Right ventricle myocardium inferior (tissue), 1 donor: ENCODE data around the gene NMNAT2. TPM values are rescaled to one million over a fixed set of nuclear protein-coding genes. Genes with fewer than 3 reads are reported as not detected.
"Not testable (repeated sequence)": the region's sequence is repeated elsewhere in the genome, so short reads cannot be mapped to it uniquely, and the experiment has no call there.

Source experiments
- ATAC-seq: fragments of 200-7000 bp; cut with Tn5 transposase; one replicate; pipeline ENCODE4 v1.9.1; 2020; ENCODE audit warnings: mild to moderate bottlenecking, moderate library complexity
- DNase-seq: peaks from one replicate; pipeline ENCODE4 v3.0.0; 2021; ENCODE audit errors: missing footprints
- intact Hi-C: fragments of 100-400 bp; cut with DNase I; formaldehyde crosslinking; loops from one replicate; pipeline ENCODE4 v1.11.0; 2022
- total RNA-seq: library from RNA; stranded (reverse); fragmentation: NEBNext Ultra II Directional; extraction: Animal tissue kit (Norgen Biotek cat#: 25700); gene quantifications from one replicate; pipeline ENCODE4 v1.2.1, GENCODE V29; 2021
- donor health status: DM: no; HTN: yes; CAD: no; lungs with severe emphysema.

The NMNAT2 gene
- total RNA-seq, 1 donor from 2014 or later = 2.1 TPM

DNA sequence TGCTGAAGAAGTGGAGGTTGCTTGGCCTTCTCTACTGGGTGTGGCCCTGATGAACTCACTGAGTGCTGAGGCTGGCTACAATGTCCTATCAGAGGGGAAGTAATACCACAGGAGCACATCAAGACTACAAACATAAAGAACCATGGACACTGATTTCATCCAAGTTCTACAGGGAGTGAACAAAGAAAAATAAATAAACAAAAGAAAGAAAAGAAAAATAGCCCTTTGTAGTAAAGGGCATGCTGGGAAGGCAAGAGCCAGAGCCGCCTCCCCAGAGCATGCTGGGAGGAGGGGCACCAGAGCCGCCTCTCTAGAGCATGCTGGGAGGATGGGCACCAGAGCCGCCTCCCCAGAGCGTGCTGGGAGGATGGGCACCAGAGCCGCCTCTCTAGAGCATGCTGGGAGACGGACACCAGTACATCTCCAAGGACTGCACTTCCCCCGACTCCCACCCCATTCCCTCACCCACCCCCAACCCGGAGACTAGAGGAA is 166.2 kb downstream of the NMNAT2 start:
- DNase-seq (no peak), ATAC-seq (no peak)
- intact Hi-C loops = no loop called here

DNA sequence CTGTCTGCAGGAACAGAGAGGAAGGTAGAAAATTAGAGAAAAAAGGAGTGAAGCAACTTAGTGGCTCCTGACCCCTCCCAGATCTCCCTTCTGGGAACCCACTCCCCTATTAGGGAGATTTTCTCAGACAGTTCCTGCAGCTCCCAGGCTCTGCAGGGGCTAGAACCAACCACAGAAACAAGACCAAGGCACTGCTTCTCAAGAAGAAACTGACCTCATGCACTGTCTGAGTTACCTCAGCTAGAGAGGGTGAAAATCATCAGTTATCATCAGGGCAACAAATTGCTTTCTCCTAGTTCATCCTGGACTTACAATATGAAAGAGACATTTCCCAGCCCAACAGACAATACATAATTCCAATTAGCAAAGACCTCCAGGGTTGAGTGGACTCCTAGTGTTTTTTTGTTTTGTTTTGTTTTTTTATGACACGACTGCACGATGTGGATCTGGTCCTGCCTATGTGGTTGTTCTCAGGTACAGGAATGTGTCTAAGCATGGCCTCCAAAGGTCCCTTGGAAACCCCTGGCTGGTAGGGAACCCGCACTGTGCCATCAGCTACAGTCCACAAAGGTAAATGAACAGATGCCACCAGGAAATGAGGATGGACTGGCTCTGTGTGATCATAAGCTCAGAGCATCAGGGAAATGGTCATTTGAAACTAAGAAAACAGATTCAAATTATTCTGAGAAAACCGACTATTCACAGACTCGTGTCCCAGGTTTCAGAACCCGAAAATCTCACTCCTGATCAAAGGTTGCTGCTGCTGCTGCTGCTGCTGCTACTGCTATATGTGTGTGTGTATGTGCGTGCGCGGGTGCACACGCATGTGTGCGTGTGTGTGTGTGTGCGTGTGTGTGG is 166.8 kb downstream of the NMNAT2 start:
- intact Hi-C loops = no loop called here
- DNase-seq (no peak), ATAC-seq (no peak)

DNA sequence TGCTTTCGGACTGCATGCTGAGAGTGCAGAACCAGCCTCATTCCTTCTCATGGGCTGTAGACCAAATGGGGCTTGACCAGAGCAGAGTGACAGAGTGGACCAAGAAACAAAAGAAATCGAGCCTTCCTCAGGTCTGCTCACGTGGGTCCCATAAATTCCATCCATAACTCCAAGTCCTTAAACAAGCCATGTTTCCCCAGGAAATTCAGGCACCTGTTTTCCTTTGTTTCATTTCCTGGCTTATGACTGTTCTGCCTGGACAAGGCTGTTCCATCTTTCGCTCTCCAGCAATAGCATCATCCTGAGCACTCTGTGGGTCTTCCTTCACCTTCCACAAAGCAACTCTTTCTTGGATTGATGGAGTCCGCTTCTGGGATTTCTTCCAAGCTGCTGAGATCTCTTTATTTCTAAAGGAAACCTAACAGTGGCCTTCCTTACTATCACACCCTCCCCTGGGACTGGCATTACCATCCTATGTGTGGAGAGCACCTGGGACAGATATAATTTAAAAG is 168.2 kb downstream of the NMNAT2 start:
- intact Hi-C loops = no loop called here
- ATAC-seq = no peak
- no peak for DNase-seq

DNA sequence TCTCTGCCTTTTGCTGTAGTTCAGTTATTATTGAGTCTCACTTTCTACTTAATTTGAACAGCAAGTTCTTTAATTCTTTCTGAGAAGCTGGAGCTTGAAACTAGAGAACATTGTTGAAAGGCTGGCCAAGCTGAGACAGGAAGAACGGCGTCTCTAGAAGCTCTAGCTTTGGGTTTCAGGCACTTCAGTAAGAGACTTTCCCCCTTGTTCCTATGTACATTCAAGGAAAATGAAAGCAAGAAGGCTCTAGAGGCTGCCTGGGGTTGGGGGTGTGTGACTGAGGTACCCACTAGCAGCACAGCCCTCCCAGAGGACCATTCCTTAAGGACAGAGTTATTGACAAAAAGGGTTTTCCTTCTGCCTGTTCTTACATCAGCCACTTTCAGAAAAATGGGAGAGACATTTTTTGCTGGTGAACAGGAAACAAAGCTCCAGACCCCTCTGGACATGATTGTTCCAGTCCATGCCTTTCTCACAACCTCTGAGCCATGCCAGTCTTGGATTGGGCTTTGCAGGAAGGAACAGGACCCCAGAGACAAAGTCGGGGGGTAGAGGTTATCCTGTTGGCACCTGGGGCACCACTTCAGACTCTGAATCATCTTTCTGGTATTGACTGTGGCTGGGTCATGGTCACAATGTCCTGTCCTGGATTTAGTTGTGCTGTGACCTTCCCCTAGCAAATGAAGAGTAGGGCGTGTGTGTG is 169.0 kb downstream of the NMNAT2 start:
- ATAC-seq = no peak
- intact Hi-C loops = no loop called here
- no peak for DNase-seq

DNA sequence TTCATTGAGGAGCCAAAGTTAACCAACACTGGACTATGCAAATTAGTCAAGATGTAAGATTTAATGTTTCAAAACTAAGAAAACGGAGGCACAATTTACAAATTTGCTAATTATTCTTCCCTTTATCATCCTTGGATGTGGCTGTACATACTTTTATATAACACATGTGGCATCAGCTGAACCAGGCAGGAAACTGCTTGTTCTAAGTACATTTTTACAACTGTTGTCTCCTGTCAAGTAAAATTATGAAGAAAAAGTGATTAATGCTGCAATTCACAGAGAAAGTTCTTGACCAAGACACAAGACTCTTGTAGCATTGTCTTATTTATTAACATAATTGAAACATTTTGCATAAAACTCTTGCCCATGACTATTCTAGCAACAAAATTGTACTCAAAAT is 170.2 kb downstream of the NMNAT2 start:
- no peak for ATAC-seq
- no peak for DNase-seq
- intact Hi-C loops = no loop called here

DNA sequence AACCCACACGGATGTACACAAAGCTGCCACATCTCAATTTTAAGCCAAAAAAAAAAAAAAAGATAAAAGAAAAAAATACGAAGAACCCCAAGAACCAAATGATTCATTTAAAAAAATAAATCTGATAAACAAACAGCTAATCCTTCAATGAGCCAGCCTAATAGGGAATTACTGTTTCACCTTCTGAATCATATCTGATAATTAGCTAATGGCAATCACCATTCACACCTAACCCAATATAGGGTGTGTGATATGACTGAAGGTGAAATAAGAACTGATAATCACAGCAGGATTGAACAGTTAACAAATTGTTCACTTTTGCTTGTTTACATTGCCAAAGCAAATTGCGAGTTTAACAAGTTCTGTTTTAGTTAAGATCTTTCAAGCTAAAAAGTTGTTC is 170.7 kb downstream of the NMNAT2 start:
- intact Hi-C loops = no loop called here
- DNase-seq (no peak), ATAC-seq (no peak)

DNA sequence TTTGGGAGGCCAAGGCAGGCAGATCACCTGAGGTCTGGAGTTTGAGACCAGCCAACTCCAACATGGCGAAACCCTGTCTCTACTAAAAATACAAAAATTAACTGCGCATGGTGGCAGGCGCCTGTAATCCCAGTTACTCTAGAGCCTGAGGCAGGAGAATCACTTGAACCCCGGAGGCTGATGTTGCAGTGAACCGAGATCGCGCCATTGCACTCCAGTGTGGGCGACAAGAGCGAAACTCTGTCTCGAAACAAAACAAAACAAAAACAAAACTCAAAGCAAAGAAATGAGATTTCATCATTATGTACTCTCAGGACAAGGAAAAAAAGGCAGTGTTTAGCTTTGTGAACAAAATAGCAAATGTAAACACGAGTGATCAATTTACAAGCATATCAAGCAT is 171.1 kb downstream of the NMNAT2 start:
- DNase-seq (no peak), ATAC-seq (no peak)
- intact Hi-C loops = no loop called here

DNA sequence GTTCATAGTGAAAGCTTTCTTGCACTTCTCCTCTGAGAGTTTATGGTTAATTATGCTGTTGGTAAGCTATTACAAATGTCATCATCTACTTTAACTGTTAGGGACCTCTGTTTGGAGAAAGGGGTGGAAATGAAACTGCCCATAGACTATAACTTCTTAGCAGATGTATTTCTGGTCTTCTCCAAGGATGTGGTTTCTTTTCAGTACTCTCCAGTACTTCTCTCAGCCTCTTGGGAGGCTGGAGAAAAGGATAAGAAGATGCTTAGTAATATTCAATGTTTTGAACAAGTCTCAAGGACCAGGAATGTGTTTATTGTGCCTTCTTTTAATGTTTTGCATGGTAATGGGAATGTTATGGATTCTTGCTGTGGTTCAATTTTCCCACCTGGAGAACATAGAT is 171.7 kb downstream of the NMNAT2 start:
- intact Hi-C loops = no loop called here
- ATAC-seq = no peak
- DNase-seq = no peak

DNA sequence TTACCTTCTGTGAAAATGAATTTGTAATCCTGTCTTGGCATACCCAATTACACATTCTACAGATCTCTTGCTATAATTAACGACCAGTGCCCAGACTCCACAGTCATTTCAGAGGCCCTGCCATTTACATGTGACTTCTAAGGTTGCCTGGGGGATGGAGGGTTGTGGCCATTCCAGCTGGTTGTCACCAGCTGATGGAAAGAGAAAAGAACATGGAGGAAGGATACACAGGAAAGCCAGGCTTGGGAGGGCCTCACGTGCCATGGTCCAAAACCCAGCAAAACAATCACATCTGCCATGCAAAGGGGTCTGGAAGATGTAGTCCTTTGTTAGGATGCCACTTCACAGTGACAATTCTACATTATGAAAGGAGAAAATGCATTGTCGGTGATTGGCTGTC is 172.8 kb downstream of the NMNAT2 start:
- no peak for DNase-seq
- no peak for ATAC-seq
- intact Hi-C loops = no loop called here

DNA sequence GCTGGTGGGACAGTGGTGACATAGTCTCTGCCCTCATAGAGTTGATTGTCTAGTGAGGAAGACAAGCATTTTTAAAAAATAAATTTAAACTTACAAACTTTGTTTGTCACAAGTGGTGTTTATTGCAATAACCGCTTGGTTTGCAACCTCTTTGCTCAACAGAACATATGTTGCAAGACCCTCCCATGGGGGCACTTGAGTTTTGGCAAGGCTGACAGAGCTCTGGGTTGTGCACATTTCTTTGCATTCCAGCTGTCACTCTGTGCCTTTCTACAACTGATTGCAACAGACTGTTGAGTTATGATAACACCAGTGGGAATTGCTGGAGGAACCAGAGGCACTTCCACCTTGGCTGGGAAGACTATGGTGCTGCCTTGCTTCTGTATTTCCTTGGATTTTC is 173.7 kb downstream of the NMNAT2 start:
- peak; percentile 84 for DNase-seq
- intact Hi-C loops = no loop called here
- ATAC-seq = peak; percentile 52

DNA sequence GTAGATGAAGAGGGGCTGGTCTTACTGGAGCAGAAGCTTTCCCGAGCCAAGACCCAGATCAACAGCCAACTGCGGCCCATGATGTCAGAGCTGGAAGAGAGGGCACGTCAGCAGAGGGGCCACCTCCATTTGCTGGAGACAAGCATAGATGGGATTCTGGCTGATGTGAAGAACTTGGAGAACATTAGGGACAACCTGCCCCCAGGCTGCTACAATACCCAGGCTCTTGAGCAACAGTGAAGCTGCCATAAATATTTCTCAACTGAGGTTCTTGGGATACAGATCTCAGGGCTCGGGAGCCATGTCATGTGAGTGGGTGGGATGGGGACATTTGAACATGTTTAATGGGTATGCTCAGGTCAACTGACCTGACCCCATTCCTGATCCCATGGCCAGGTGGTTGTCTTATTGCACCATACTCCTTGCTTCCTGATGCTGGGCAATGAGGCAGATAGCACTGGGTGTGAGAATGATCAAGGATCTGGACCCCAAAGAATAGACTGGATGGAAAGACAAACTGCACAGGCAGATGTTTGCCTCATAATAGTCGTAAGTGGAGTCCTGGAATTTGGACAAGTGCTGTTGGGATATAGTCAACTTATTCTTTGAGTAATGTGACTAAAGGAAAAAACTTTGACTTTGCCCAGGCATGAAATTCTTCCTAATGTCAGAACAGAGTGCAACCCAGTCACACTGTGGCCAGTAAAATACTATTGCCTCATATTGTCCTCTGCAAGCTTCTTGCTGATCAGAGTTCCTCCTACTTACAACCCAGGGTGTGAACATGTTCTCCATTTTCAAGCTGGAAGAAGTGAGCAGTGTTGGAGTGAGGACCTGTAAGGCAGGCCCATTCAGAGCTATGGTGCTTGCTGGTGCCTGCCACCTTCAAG is 174.8 kb downstream of the NMNAT2 start:
- intact Hi-C loops = loop anchor here (2.0 kb wide), 1 partner anchor 27 kb away; no protein-coding TSS in a partner anchor
- peak; percentile 82 for DNase-seq
- peak; percentile 64 for ATAC-seq

DNA sequence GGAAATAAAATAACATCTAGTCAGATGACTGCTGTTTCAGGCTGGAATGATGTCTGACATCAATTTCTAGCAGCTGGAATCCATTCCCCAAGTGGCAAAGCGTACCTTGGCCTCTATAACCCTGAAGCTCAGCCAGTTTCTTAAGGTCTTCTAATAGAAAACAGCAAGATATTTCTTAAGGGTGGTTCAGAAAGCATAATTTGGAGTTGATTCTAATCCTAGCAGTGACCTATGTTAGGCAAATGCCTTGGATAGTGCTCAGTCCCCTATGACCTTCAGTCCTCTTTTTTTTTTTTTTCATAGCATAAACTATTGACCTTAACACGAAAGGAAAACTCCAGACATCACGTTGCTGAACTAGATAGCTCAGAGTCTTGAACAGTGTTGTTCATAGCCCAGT is 175.6 kb downstream of the NMNAT2 start:
- ATAC-seq (peak; percentile 47), DNase-seq (no peak)
- intact Hi-C loops = loop anchor here (2.0 kb wide), 1 partner anchor 28 kb away; no protein-coding TSS in a partner anchor

DNA sequence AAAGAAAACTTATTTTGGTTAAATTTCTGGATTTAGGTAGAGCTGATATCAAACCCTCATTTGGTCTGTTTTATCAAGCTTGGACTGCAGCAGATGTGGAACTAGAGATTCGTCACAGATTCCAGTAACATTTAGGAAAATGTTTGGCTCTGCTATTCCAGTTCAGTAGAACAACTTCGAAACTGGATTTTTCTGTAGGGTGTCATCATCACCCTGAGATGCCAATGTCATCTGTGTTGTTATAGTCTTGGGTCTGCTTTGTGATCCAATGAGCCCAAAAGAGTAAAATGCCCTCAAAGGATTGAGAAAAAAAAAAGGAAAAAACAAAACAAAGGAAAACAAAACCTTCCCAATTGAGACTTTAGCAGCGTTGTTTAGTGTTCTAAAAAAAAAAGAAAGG is 176.7 kb downstream of the NMNAT2 start:
- ATAC-seq = no peak
- intact Hi-C loops = no loop called here

DNA sequence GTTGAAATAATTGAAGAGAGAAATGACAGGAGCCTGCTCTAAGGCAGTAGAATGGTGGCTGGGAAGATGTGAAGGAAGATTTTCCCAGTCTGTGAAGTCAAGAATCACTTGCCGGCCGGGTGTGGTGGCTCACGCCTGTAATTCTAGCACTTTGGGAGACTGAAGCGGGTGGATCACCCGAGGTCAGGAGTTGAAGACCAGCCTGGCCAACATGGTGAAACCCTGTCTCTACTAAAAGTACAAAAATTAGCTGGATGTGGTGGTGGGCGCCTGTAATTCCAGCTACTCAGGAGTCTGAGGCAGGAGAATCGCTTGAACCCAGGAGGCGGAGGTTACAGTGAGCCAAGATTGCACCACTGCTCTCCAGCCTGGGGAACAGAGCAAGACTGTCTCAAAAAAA is 177.3 kb downstream of the NMNAT2 start:
- DNase-seq, ATAC-seq, intact Hi-C loops: not testable (repeated sequence)

More for the DNA sequence above, 176.7 kb downstream of the NMNAT2 start:
- DNase-seq = no peak

DNA sequence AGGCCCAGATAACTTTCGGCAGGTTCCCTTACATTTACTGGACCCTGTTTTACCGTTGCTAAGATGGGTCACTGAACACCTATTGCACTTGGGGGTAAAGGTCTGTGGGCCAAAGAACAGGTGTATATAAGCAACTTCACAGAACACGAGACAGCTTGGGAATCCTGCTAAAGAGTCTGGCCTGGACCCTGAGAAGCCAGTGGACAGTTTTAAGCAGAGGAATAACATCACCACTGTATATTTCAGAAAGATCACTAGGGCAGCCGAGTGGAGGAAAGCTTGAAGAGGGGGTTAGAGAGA is 177.7 kb downstream of the NMNAT2 start:
- DNase-seq (no peak), ATAC-seq (no peak)
- intact Hi-C loops = no loop called here

DNA sequence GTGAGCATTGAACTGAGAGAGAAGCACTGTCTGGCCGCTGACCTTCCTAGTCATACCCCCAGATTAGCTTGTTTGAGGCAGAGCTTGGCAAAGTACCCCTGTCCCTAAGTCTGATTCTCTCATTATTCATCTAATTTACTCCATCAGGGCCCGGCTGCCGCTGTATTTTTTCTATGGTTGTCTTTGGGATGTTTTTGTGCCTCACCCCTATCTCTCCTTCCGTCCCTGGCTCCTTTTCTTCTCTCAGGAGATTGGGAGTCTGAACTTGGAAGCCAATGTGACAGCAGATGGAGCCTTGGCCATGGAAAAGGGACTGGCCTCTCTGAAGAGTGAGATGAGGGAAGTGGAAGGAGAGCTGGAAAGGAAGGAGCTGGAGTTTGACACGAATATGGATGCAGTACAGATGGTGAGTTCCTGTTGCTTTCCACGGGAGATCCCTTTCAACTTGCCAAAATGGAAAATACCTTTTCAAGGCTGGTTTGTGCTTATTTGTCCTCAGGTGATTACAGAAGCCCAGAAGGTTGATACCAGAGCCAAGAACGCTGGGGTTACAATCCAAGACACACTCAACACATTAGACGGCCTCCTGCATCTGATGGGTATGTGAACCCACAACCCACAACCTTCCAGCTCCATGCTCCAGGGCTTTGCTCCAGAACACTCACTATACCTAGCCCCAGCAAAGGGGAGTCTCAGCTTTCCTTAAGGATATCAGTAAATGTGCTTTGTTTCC is 178.2 kb downstream of the NMNAT2 start:
- ATAC-seq (peak; percentile 68), DNase-seq (no peak)
- intact Hi-C loops = loop anchor here (5.0 kb wide), 1 partner anchor 218 kb away; the partner anchor contains the start of gene LAMC1

DNA sequence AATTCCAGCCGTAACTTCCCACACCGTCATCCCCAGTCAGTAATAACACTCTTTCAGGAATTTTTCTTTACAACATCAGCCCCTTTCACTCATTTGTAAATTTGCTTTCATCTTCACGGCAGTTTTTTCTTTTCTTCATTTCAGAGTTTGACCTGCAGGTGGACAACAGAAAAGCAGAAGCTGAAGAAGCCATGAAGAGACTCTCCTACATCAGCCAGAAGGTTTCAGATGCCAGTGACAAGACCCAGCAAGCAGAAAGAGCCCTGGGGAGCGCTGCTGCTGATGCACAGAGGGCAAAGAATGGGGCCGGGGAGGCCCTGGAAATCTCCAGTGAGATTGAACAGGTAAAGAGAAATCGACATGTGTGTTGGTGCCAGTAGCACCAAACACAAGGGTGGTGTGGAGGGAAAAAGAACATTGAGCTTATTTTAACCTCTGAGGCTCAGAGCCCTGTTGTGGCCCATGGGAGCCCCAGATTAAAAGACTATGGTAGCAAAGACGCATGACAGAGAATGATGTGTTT is 178.9 kb downstream of the NMNAT2 start:
- DNase-seq (no peak), ATAC-seq (no peak)
- intact Hi-C loops = loop anchor here (5.0 kb wide), 1 partner anchor 217 kb away; the partner anchor contains the start of gene LAMC1

DNA sequence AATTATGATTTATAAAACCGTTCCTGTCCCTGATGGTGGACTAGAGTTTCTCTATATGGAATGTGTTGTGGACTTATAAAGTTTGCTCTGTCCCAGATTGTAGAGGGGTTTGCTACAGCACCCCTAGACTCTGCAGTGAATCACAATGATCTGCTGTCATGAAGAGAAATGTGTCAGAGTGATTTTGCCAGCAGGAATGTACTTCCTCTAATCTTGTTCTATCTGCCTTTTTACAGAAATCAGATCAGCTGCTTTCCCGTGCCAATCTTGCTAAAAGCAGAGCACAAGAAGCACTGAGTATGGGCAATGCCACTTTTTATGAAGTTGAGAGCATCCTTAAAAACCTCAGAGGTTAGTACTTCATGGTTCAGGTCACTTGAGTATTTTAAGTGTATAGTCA is 180.1 kb downstream of the NMNAT2 start:
- DNase-seq (no peak), ATAC-seq (no peak)
- intact Hi-C loops = loop anchor here (5.0 kb wide), 1 partner anchor 216 kb away; the partner anchor contains the start of gene LAMC1
